ENCODE data around the gene TMEM247.

TMEM247 gene

DNA sequence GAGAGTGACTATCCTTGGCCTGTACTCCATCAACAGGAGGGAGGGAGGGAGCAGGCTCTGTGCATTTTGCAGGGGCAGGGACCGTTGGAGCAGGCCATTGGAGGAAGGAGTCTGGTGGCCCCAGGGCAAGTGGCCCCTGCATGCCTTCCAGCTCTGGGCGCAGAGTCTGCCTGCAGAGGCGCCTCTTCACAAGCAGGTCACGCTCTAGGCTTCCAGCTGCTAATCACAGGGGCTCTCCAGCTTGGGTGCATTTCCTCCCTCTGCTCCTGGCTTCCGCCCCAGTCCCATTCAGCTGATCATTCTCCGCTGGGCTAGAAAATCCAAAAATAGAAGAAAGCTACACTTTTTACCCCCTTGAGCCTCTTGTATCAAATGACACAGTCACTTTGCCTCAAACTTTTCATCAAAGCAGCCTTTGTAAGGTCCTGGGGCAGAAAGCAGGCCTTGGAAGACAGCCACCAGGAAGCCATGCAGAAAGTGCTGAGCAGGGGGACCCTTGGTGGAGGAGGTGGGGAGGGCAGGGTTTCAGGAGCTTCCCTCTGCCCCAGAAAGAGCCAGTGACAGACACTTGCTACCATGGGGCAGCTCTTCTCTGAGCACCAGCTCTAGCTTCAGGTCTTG is 11.3 kb downstream of the TMEM247 start:
- no peak for FAIRE-seq

GRCh38 chr2:46492301-46492700 is 12.9 kb downstream of the TMEM247 start:
- no peak for FAIRE-seq

DNA sequence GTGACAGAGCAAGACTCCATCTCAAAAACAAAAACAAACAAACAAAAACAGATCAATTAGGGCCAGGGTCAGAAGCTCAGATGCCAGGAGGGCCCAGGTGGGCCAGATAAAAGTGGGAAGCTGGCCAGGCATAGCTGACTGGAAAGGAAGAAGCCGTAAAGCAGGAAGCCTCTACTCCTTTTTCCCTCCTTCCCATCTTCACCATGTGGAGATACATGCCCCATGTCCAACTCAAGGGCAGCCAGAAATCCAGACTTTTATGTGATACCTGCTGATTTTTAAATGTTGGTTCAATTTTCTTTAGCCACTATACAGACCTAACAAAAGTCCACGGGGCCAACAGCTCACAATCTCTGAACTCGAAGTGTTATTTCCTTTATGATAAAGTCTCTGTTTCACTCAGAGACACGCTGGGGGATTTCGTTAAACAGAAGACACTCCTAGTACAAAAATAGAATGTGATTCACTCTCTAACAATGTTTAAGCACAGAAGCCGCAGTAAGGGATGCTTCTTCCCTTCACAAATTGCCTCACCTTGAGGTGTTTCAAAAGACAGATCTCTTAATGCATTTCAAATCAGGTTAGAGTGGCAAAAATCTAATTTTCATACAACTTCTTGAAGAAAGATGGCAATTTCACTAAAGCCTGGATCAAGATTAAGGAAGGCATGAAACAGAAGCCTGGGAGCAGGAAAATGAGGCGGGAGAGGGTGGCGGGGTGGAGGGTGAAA is 14.0 kb downstream of the TMEM247 start:
- FAIRE-seq: no peak

- FAIRE-seq: no peak
Observed at GRCh38 chr2:46493971-46494250, 14.5 kb downstream of the TMEM247 start.

DNA sequence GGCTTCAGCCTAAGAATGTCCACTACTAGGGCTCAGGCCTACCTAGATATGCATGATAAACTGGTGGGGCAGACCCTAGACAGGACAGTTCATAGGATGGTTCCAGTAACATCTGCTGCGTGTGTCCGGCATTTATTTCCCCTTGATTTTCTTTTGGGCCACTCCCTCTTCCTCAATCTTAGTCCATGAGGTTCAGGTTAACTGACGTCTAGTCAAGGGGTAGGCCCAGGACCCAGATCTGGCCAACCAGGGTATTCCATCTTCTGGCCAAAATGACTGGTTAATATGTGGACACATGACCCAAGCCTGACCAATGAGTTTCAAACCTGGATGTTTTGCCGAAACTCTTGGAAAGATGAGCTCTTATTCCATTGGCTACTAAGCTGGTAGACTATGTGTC is 15.2 kb downstream of the TMEM247 start:
- FAIRE-seq: no peak

- no peak for FAIRE-seq
Observed at GRCh38 chr2:46495231-46496030, 16.1 kb downstream of the TMEM247 start.

DNA sequence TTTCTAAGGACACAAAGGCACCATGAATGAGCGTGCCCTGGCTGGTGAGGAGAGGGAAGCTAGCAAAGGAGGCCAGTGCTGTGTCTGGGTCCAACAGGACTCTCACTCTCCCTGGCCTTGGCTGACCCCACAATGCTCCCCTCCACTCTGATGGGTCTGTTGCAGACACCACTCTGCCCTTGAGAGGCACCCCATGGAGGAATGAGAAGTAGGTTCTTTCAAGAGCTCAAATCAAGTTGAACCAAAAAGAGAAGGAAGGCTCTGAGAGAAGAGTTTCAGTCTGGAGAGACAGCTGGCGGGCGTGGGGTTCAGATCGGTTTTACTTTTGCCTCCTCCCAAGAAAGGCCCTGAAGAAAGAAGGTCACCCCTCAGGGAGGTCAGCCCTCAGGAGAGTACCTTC is 18.4 kb downstream of the TMEM247 start:
- FAIRE-seq: no peak

- FAIRE-seq: no peak
Observed at GRCh38 chr2:46498681-46499080, 19.3 kb downstream of the TMEM247 start.

GRCh38 chr2:46499392-46499785 is 20.0 kb downstream of the TMEM247 start:
- no peak for FAIRE-seq

- FAIRE-seq: no peak
Observed at GRCh38 chr2:46500801-46501200, 21.4 kb downstream of the TMEM247 start.

- FAIRE-seq: no peak
Observed at GRCh38 chr2:46502291-46502885, 23.0 kb downstream of the TMEM247 start.

- FAIRE-seq: no peak
Observed at GRCh38 chr2:46503686-46504085, 24.3 kb downstream of the TMEM247 start.

DNA sequence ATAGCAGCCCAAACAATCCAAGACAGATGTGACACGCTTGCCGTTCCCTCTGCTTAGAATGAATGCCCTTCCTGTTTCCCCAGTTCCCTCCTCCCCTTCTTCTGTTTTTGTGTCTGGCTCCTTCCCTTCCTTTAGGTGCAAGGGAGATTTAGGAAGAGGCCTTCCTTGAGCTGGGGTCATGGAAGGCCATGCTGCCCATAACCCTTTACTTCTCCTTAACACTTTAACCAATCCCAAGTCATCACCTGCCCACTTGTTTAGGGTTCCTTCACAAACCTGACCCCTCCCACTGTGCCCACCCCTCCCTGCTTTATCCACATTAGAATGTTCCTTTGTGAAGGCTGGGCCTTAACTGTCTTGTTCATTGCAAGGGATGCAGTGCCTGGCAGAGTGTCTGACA is 24.9 kb downstream of the TMEM247 start:
- no peak for FAIRE-seq

GRCh38 chr2:46504685-46505471 is 25.5 kb downstream of the TMEM247 start:
- no peak for FAIRE-seq

DNA sequence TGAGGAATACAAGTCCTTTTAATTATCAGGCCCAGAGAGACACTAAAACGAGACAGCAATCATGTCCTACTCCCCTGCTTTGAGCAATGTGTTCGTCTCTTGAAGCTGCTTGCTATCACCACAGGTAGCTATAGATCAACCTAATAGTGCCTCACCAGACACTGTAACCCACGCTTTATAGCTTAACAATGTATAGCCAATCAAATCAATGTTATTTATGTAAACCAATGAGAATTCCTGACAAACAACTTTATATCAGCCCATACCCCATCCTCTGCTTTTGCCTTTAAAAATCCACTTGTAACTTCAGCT is 26.1 kb downstream of the TMEM247 start:
- no peak for FAIRE-seq

DNA sequence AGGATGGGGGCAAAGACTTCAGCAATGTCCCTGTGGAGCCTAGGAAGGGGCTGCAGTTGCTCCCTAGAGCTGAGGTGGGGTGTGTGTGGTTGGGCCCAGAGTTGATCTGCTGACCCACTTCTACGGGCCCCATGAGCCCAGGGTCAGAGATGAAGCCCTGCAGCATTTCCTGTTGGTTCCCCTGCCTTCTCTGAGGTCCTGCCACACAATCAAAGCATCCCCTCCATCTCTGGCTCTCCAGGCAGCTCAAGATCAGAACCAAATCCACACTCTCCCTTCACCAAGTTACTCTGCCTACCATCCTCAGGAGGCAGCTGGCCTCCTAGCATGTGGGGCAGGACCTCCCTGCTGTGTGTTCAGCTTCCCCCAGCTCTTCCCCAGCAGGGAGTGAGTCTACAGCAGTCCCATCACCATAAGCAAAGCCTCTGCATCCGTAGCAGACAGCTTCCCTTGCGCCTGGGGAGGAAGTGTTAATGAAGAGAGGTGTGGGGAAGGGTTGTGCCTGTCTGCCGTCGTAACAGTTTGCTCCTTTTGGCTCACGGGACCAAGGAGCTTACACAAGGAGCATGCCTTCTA is 26.9 kb downstream of the TMEM247 start:
- no peak for FAIRE-seq

DNA sequence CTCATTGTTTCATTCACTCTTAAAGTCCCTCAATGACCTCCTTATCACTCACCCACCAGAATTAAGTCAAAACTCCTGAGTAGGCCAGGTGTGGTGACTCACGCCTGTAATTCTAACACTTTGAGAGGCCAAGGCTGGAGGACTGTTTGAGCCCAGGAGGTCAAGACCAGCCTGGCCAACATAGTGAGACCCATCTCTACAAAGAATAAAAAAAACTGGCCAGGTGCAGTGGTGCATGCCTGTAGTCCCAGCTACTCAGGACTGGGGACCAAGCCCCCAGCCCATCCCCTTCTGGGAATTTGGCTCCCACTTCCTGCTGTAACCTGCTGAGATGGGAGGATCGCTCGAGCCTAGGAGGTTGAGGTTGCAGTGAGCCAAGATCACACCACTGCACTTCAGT is 28.9 kb downstream of the TMEM247 start:
- no peak for FAIRE-seq

- FAIRE-seq: no peak
Observed at GRCh38 chr2:46508759-46509158, 29.4 kb downstream of the TMEM247 start.

DNA sequence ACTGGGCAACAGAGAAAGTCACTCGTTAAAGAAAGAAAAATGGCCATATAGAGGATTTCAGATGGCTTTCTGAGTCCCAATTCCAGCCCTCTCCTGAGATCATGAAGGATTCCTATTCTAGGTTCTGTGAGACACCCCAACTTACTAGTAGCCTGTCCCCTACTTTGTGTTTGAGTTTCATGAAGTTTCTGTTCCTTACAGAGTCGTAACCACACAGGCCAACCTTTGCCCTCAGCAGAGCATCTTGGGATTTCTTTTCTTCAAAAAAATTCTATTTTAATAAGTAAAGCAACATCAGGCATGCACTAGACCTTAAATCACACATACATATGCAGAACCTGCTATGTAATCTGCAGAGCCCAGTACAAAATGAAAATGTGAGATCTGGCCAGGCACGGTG is 30.4 kb downstream of the TMEM247 start:
- no peak for FAIRE-seq

DNA sequence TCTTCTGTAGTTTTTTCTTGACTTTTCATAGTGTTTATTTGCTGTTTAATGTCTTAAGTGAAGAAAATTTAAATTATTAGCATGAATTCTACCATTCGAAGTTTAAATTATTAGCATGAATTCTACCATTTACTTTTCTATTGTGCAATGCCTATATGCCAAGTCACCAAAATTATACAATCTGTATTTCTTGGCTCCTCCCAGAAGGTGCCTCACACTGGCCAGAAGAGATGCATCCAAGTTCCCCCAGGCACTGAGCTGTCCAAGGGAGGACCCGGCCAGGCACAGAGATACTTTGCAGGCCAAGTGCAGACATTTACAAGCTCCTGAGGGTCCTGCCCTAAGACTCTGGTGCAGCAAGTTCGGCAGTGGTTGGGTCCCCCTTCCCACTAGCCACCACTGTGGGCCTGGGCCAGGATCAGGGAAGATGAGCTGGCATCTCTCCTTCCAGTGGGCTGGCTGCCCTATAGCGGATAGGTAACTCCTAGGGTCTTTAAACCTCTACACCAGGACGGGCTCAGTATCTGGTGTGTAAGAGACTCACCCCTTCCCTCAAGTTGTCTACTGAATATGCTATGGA is 31.3 kb downstream of the TMEM247 start:
- no peak for FAIRE-seq

DNA sequence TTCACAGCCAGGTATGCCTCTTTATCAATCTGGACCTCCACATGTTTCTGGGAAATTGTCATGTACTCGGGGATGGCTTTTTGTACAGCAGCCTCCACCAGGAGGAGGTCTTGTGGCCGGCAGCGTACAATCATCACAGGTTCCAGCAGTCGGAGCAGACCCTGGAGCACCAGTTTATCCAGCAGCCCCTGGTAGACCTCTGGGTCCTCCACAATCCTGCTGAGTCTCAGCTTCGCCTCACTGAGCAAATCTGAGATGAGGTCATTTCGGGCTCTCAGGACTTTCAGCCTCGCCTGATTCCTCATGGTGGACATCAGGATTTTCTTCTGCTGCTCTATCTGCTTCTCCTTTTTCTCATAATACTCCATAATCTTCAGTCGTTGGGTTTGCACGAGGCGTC is 32.8 kb downstream of the TMEM247 start:
- FAIRE-seq: no peak

GRCh38 chr2:46514738-46515137 is 35.4 kb downstream of the TMEM247 start:
- FAIRE-seq: no peak

DNA sequence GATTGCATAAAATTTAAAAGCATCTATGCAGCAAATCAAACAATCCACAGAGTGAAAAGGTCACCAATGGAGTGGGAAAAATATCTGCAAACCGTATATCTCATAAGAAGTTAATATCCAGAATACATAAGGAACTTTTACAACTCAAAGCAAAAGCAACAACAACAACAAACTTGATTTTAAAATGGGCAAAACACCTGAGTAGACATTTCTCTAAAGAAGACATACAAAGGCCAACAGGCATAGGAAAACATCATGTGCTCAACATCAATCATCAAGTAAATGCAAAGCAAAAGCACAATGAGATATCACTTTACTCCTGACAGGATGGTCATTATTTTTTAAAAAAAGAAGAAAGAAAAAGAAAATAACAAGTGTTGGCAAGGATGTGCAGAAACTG is 38.1 kb downstream of the TMEM247 start:
- no peak for FAIRE-seq
